ENCODE data around the gene MICB.
"Not testable (repeated sequence)": the region's sequence is repeated elsewhere in the genome, so short reads cannot be mapped to it uniquely, and the experiment has no call there.

Gene MICB

DNA sequence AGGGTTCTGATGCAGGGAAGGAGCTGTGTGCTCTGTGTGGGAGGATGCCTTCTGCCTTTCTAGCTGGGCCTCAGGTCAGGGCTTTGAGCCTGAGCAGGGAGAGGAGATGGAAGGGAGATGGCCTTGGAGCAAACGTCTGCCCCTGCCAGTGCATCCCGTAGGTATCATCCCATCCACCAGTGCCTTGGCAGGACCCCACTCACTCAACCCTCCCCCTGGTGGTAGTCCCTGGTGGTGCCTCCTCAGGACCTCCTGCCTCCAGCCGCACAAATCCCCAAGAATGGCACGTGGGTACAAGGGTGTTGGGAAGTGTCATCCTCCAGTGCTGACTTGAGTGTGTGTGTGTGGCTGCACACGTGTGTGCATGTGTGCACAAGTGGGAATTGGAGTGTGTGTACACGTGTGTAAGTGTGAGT, 23.1 kb upstream of the MICB start:
- no peak for DNase-seq (ENCODE audit: low read depth)

- no peak for DNase-seq (ENCODE audit: low read depth)
Measured at GRCh38 chr6:31476515-31477139, 21.3 kb upstream of the MICB start.

- DNase-seq (ENCODE audit: low read depth): no peak
Measured at GRCh38 chr6:31477521-31477920, 20.4 kb upstream of the MICB start.

- DNase-seq (ENCODE audit: low read depth): no peak
Measured at GRCh38 chr6:31478186-31478950, 19.6 kb upstream of the MICB start.

- no peak for DNase-seq (ENCODE audit: low read depth)
Measured at GRCh38 chr6:31479151-31479932, 18.6 kb upstream of the MICB start.

DNA sequence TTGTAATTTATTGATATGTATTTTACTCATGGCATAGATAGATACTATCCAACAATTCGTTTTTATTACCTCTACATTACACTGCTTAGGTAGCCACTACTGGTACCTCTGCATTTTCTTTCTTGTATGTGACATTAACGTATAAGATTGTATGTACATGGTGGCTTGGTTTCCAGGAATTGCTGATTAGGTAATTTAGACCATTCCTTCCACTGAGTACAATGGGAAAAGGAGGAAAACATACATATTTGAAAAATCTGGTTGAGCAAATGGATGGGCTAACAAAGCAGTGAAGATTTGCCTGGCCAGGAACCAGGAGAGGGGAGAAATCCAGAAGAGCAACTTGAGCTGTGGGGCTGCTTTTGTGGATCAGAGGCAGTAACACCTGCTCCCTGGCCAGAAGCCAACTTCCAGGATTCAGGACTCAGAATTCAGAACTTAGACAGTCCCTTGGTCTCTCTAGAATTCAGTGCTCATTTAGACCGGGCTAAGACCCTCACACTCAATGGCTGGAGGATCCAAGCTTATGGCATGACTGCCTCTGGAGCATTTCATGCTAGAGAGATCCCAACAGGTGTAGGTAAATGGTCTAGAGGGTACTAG, 17.9 kb upstream of the MICB start:
- DNase-seq (ENCODE audit: low read depth): no peak

- no peak for DNase-seq (ENCODE audit: low read depth)
Measured at GRCh38 chr6:31480574-31480973, 17.4 kb upstream of the MICB start.

- no peak for DNase-seq (ENCODE audit: low read depth)
Measured at GRCh38 chr6:31483392-31483791, 14.6 kb upstream of the MICB start.

- peak; percentile 54 for DNase-seq (ENCODE audit: low read depth)
Measured at GRCh38 chr6:31485055-31485454, 12.9 kb upstream of the MICB start.

- DNase-seq (ENCODE audit: low read depth): not testable (repeated sequence)
Measured at GRCh38 chr6:31486065-31486837, 11.7 kb upstream of the MICB start.

- DNase-seq (ENCODE audit: low read depth): not testable (repeated sequence)
Measured at GRCh38 chr6:31487674-31488073, 10.3 kb upstream of the MICB start.

- no peak for DNase-seq (ENCODE audit: low read depth)
Measured at GRCh38 chr6:31489086-31489485, 8.9 kb upstream of the MICB start.

DNA sequence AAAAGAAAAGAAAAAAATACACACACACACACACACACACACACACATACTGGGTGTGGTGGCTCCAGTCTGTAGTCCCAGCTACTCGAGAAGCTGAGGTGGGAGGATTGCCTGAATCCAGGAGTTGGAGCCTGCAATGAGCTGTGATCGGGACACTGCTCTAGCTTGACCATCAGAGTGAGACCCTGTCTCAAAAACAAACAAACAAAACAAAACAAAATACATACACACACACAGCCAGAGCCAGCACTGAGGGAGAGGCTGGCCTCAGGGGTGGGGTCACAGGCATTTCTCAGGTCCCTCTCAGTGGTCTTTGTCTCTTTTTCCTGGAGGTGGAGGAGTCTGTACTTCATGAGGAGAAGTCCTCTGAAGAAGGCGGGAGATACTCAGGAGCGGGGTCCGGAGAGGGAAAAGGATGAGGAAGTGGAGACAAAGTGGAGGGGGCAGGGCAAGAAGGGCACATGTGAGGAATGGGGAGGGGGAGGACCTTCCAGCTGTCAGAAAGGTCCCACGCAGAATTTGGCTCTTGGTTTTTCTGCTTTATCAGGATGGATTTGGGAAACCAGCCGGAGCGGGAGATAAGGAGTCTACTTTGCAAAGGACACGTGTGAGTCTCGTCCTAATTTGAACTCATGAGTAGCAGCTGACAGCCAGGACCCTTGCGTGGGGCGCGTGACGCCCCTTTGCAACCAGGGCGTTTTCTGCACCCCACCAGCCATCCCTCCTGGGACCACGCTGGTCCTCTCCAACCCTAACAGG, 7.7 kb upstream of the MICB start:
- DNase-seq (ENCODE audit: low read depth): no peak

DNA sequence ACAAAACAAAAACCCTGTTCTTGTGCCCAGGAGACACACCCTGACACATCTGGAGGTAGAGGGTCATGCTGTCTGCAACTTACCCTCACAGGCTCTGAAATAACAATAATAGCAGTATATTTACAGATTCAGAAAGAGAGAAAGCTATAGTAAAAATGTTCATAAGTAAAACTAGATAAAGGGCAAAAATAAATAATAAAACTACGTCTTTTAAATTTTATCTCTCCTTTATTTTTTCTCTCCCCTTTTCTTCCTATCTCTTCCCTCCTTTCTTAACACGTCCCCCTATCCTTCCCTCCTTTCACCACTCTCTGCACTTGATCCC, 4.4 kb upstream of the MICB start:
- not testable (repeated sequence) for DNase-seq (ENCODE audit: low read depth)

- DNase-seq (ENCODE audit: low read depth): peak; percentile 78
Measured at GRCh38 chr6:31493875-31494694, 3.9 kb upstream of the MICB start.

DNA sequence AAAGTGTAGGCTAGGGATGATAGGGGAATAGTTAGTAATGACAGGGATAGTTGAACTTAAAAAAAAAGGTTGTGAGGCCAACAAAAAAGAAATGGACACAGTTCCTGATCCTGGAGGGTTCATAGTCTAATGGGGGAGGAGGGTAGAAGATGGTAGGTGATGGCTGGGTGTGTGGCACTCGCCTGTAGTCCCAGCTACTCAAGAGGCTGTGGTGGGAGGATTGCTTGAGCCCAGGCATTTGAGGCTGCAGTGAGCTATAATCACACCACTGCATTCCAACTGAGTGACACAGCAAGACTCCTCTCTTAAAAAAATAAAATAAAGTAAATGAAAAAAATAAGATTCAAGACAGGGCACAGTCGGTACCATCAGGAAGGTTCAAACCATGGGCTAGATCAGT, 2.4 kb upstream of the MICB start:
- DNase-seq (ENCODE audit: low read depth): peak; percentile 81

- not testable (repeated sequence) for DNase-seq (ENCODE audit: low read depth)
Measured at GRCh38 chr6:31496826-31497225, 1.1 kb upstream of the MICB start.

DNA sequence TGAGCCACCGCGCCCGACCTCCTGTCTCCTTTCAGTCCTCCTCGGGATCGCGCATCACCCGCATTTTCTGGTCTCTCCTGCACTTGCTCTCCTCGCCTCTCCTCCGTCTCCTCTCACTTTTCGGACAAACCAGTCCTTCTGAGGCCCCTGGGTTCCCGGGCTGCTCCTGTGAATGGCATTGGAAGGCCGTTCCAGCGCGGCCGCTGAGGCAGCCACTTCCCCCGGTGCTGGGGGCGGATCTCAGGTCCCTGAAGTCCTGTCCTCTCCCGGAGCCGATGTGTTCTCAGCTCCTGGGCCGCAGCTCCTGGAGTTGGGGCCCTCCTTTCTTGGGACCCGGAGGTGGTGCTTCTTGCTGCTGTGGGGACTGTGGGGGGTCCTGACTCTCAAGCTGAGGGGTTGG, 803 bp downstream of the MICB start:
- DNase-seq (ENCODE audit: low read depth): no peak

GRCh38 chr6:31499648-31500047, 1.7 kb downstream of the MICB start:
- not testable (repeated sequence) for DNase-seq (ENCODE audit: low read depth)

DNA sequence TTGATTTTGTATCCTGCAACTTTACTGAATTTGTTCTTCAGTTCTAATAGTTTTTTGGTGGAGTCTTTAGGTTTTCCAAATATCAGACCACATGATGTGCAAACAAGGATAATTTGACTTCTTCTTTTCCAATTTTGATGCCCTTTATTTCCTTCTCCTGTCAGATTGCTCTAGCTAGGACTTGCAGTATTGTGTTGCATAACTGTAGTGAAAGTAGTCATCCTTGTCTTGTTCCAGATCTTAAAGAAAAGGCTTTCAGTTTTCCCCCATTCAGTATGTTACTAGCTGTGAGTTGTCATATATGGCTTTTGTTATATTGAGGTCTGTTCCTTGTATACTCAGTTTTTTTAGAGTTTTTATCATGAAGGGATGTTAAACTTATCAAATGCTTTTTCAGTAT, 4.6 kb downstream of the MICB start:
- no peak for DNase-seq (ENCODE audit: low read depth)
